Caco-2 (cell line): ENCODE data around the gene ILF3. TPM values are rescaled to one million over a fixed set of nuclear protein-coding genes. Genes with fewer than 3 reads are reported as not detected.
A peak's percentile ranks its signal among the peaks of the same experiment; 100 is the strongest.

Experiments used
- BruUV-seq: library from RNA; stranded (reverse); fragments of 400-500 nt; replicated peaks from 2 replicates; lab custom pipeline; 2021; lab: Mats Ljungman, UMichigan
- CTCF ChIA-PET: fragments of 300-600 bp; sonication (Branson Sonifier 250); formaldehyde crosslinking; loops from one replicate; lab custom pipeline; 2022; ENCODE audit warnings: antibody characterized with exemption; lab: Charles Lee
- POLR2A ChIA-PET: fragments of 300-600 bp; sonication (Branson Sonifier 250); formaldehyde crosslinking; loops from one replicate; lab custom pipeline; 2022; ENCODE audit warnings: antibody characterized with exemption; lab: Charles Lee
- DNase-seq, 2 experiments: peaks; one replicate each; pipeline versions ENCODE4 v3.0.0 to v3.0.0-alpha.2; 2020 to 2022
- H3K27me3 ChIP-seq: replicated peaks from 2 replicates; pipeline ENCODE4 v1.6.0; 2011; ENCODE audit warnings: low read length; ENCODE audit not compliant: control insufficient read depth, insufficient read depth
- H3K36me3 ChIP-seq: 2 replicates; pipeline ENCODE4 v1.5.1; 2011; ENCODE audit warnings: low read length; ENCODE audit not compliant: control insufficient read depth, insufficient read depth
- H3K4me1 ChIP-seq: fragments of 250-450 bp; sonication (Bioruptor Pico); 2 replicates; pipeline ENCODE4 v1.5.1; 2020; ENCODE audit warnings: mild to moderate bottlenecking
- H3K4me3 ChIP-seq: 2 replicates; pipeline ENCODE4 v1.5.1; 2011; ENCODE audit warnings: low read depth, mild to moderate bottlenecking, control low read depth, low read length
- H3K9me3 ChIP-seq: fragments of 250-450 bp; sonication (Bioruptor Pico); 2 replicates; pipeline ENCODE4 v1.5.1; 2020; ENCODE audit warnings: mild to moderate bottlenecking, moderate library complexity
- H3K27ac Mint-ChIP-seq: one replicate; pipeline ENCODE4 v1.8.0; 2022; ENCODE audit warnings: mixed read lengths; ENCODE audit not compliant: unreplicated experiment
- H3K27me3 Mint-ChIP-seq: one replicate; pipeline ENCODE4 v1.8.0; 2022; ENCODE audit warnings: mixed read lengths; ENCODE audit not compliant: insufficient read depth, unreplicated experiment
- H3K36me3 Mint-ChIP-seq: one replicate; pipeline ENCODE4 v1.8.0; 2022; ENCODE audit warnings: mild to moderate bottlenecking, mixed read lengths; ENCODE audit not compliant: insufficient read depth, unreplicated experiment
- H3K4me1 Mint-ChIP-seq: one replicate; pipeline ENCODE4 v1.8.0; 2022; ENCODE audit warnings: low read depth, mixed read lengths; ENCODE audit not compliant: unreplicated experiment
- H3K4me3 Mint-ChIP-seq: one replicate; pipeline ENCODE4 v1.8.0; 2022; ENCODE audit warnings: mild to moderate bottlenecking, moderate library complexity, mixed read lengths; ENCODE audit not compliant: unreplicated experiment
- H3K9me3 Mint-ChIP-seq: one replicate; pipeline ENCODE4 v1.8.0; 2022; ENCODE audit warnings: mixed read lengths; ENCODE audit not compliant: unreplicated experiment
- CTCF ChIP-seq, 2 experiments: fragments of 200-600 bp in 1 of 2; IDR thresholded peaks; 1 replicate in 1 of 2; 2 replicates in 1 of 2; pipeline versions ENCODE4 v1.5.1 to v1.8.0; 2011 to 2022; ENCODE audit warnings: antibody characterized with exemption in 1 of 2, control low read depth in 1 of 2, inconsistent platforms in 1 of 2, low read depth in 1 of 2, low read length in 1 of 2, mild to moderate bottlenecking in 1 of 2, moderate library complexity in 1 of 2; ENCODE audit not compliant: insufficient read depth in 1 of 2, severe bottlenecking in 1 of 2, unreplicated experiment in 1 of 2
- intact Hi-C: fragments of 100-400 bp; cut with micrococcal nuclease; formaldehyde crosslinking; loops from one replicate; pipeline ENCODE4 v1.10.0; 2022; ENCODE audit not compliant: unreplicated experiment
- total RNA-seq: library from RNA; stranded (reverse); gene quantifications from 2 replicates; pipeline ENCODE4 v1.2.3, GENCODE V29; 2022

The ILF3 gene
- total RNA-seq, 1 experiment from 2014 or later = 399 TPM

- DNase-seq = no peak
- Mint-ChIP-seq H3K9me3 (no peaks in the 10 kb centered on the region), H3K27ac (peak overlapping the region; percentile 89), H3K4me3 (peak overlapping the region; percentile 91), H3K4me1 (no peaks in the 10 kb centered on the region), H3K27me3 (no peaks in the 10 kb centered on the region), H3K36me3 (peaks cover 19% of the 10 kb centered on the region)
- intact Hi-C loops = loop anchor here (2.0 kb wide), 1 partner anchor 20 kb away; no protein-coding TSS in a partner anchor
- Histone ChIP-seq H3K36me3 (peaks cover 2% of the 10 kb centered on the region), H3K4me3 (peak overlapping the region; percentile 85), H3K27me3 (no peaks in the 10 kb centered on the region), H3K9me3 (no peaks in the 10 kb centered on the region), H3K4me1 (peaks cover 17% of the 10 kb centered on the region)
- POLR2A ChIA-PET = interaction anchor here (0.5 to 1.0 kb wide), 3 partner anchors 20 to 256 kb away, joined by 3 to 5 read pairs (median 3); no protein-coding TSS in a partner anchor
- no TSS peak for BruUV-seq
- TF ChIP-seq CTCF (IDR thresholded peaks at IDR 0.05; ENCODE audit: insufficient read depth in 1 of 2, low read depth in 1 of 2, low read length in 1 of 2, severe bottlenecking in 1 of 2, unreplicated experiment in 1 of 2) = no peak
- CTCF ChIA-PET = interaction anchor here (0.5 to 1.0 kb wide), 3 partner anchors 14 to 68 kb away, joined by 3 to 4 read pairs (median 3); no protein-coding TSS in a partner anchor
Measured at GRCh38 chr19:10624585-10624984, 29.6 kb upstream of the ILF3 start.

- DNase-seq = peak; percentile 88 to 93
- intact Hi-C loops = loop anchor here (2.0 to 5.0 kb wide), 2 partner anchors 20 to 43 kb away; no protein-coding TSS in a partner anchor
- no peaks in the 10 kb centered on the region for H3K4me1 Mint-ChIP-seq
- H3K9me3 Mint-ChIP-seq = no peaks in the 10 kb centered on the region
- H3K4me3 ChIP-seq = peak within 1 kb of the TSS; percentile 85
- no peaks in the 10 kb centered on the region for H3K27me3 ChIP-seq
- BruUV-seq = no TSS peak
- H3K4me1 ChIP-seq = peaks cover 17% of the 10 kb centered on the region
- peak within 1 kb of the TSS; percentile 89 for H3K27ac Mint-ChIP-seq
- H3K36me3 Mint-ChIP-seq = peaks cover 21% of the 10 kb centered on the region
- H3K27me3 Mint-ChIP-seq = no peaks in the 10 kb centered on the region
- H3K9me3 ChIP-seq = no peaks in the 10 kb centered on the region
- CTCF ChIA-PET = interaction anchor here (0.5 to 1.0 kb wide), 2 partner anchors 15 to 44 kb away, joined by 3 to 4 read pairs; no protein-coding TSS in a partner anchor
- peaks cover 2% of the 10 kb centered on the region for H3K36me3 ChIP-seq
- TF ChIP-seq CTCF (IDR thresholded peaks at IDR 0.05; ENCODE audit: insufficient read depth in 1 of 2, low read depth in 1 of 2, low read length in 1 of 2, severe bottlenecking in 1 of 2, unreplicated experiment in 1 of 2) = no peak
- POLR2A ChIA-PET = interaction anchor here (0.5 to 1.0 kb wide), 4 partner anchors 21 to 255 kb away, joined by 3 to 5 read pairs (median 4); no protein-coding TSS in a partner anchor
- peak within 1 kb of the TSS; percentile 91 for H3K4me3 Mint-ChIP-seq
Measured at GRCh38 chr19:10625003-10625761, 29.0 kb upstream of the ILF3 start, which contains the start of gene SLC44A2. SLC44A2 (plus strand) TSS chr19:10625553; CDS start chr19:10625634, 81 bp downstream.

- POLR2A ChIA-PET = interaction anchor here (0.6 to 1.0 kb wide), 2 partner anchors 22 to 23 kb away, joined by 3 to 5 read pairs; no protein-coding TSS in a partner anchor
- CTCF ChIA-PET = interaction anchor here (1.0 kb wide), 1 partner anchor 44 kb away, joined by 3 read pairs; no protein-coding TSS in a partner anchor
- no peak for TF ChIP-seq CTCF (IDR thresholded peaks at IDR 0.05; ENCODE audit: insufficient read depth in 1 of 2, low read depth in 1 of 2, low read length in 1 of 2, severe bottlenecking in 1 of 2, unreplicated experiment in 1 of 2)
Measured at GRCh38 chr19:10625762-10626138, 28.4 kb upstream of the ILF3 start.

More at GRCh38 chr19:10625762-10626138, 28.4 kb upstream of the ILF3 start:
- DNase-seq = no peak
- Mint-ChIP-seq H3K9me3 (no peaks in the 10 kb centered on the region), H3K4me1 (no peaks in the 10 kb centered on the region), H3K4me3 (peak overlapping the region; percentile 91), H3K36me3 (peaks cover 27% of the 10 kb centered on the region), H3K27ac (peak overlapping the region; percentile 89), H3K27me3 (no peaks in the 10 kb centered on the region)
- intact Hi-C loops = loop anchor here (2.0 to 5.0 kb wide), 2 partner anchors 19 to 43 kb away; no protein-coding TSS in a partner anchor
- TSS peak; percentile 68 for BruUV-seq
- Histone ChIP-seq H3K4me3 (peak overlapping the region; percentile 85), H3K27me3 (no peaks in the 10 kb centered on the region), H3K4me1 (peaks cover 15% of the 10 kb centered on the region), H3K36me3 (peaks cover 2% of the 10 kb centered on the region), H3K9me3 (no peaks in the 10 kb centered on the region)
